Measurements from ENCODE around the gene REELD1.

REELD1 gene

DNA sequence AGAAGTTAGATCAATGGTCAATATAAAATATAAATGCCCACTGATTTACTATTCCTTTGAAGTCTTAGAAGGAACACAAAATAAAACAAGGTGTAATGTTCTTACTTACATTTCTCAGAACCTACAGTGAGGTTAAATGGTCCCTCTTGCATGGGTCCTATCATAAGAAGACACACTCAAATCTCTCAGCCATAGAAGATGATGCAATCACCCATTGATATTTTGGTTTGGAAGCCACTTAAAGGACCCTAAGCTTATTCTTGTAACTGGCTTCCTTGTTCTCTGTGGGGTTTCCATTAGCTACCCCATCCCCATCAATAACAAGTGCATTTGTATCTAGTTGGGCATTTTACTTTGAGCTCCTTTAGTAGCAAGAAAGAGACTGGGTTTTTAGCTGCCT, 15.1 kb downstream of the REELD1 start:
- no peak for DNase-seq

DNA sequence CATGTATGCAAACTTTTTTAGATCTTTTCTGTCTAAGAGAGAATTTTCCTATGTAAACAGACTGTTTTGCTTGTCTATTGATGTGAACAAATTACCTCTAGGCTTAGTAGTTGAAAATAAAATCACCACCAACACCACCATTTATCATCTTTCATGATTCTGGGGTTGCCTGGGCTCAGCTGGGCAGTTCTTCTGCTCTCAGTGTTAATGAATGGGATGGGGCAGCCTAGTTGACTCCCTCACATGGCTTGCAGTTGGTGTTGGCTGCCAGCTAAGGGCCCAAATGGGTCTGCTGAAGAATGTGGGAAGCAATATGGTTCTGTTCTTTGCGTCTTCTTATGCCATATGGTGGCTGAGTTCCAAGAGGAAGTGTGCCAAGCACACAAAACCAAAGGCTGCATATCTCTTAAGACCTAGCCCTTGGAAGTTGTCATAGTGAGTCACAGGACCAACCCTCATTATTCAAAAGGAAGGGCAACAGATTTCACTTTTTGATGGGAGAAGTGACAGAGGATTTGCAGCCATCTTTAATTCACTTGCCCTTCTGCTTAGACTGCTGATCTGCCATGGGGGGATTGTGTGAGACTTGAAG, 17.9 kb downstream of the REELD1 start:
- DNase-seq = no peak

DNA sequence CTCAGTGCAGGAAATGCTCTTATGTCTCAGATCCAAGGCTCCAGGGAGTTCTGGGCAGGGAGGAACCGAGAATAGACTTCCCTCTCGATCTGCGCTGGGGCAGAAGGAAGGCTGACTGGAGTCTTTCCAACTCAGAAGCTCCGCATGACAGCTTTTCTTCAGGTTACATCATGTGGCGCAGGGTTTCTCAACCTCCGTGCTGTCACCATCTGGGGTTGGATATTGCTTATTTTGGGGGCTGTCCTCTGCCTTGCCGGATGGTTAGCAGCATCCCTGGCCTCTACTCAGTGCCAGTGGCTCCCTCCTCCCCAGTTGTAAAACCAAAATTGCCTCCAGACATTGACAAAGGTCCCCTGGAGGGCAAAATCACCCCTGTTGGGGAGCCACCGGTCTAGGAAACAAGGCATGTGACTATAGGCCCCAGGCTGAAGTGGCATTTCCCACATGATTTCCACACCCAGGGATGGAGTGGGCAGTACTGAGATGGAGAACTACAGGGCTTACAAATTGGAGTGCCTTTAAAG, 21.4 kb downstream of the REELD1 start:
- no peak for DNase-seq

DNA sequence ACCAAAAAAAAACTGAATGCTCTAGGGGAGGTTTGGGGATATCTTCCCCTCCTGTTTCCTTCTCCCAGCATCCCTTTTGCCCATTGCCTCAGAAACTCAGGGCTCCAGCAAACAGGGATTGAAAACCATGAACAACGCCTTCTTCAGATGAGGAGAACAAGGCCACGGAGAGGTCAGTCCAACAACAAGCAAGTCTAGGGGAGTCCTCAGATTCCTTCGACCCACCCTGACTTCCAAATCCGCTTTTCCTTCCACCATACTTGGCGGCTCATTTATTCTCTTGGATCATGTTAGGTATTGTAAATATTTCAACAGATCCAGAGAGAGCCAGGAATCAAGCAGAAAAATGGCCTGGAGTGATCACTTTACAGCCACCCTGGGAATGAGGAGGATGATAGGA, 21.9 kb downstream of the REELD1 start:
- no peak for DNase-seq

DNA sequence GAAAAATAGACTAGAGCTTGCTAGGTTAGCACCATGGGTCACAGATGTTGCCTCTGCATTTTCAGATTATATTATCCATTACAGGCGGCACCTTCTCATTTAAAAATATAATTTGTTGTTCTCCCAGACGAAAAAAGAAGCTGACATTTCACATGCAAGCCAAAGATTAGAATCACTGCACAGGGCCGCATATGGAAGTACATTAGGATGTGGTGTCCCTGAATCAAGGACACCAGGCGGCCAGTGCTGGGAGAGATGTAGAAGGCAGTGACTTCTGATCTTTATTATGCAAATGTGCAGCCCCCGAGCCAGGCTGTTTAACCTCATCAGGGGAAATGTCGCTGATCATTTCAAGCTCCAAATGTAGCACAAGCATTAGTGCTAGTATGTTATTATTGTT, 22.8 kb downstream of the REELD1 start:
- no peak for DNase-seq

DNA sequence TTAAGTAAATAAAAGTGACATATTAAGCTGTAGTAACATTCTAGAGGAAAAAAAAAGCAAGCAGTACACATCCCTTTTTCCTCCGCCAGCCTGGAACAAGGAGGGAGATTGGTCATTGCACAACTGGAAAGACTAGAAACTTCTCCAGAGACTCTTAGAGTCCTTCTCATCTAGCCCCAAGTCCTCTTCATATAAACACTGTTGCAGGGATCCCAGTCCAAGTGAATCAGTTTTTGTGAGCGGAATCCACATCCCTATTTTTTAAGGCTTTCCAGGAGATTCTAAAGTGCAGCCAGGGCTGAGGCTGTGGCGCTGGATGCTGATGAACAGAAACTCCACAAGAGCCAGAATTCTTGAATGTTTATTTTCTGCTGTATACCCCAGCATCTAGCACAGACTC, 23.8 kb downstream of the REELD1 start:
- DNase-seq = no peak

DNA sequence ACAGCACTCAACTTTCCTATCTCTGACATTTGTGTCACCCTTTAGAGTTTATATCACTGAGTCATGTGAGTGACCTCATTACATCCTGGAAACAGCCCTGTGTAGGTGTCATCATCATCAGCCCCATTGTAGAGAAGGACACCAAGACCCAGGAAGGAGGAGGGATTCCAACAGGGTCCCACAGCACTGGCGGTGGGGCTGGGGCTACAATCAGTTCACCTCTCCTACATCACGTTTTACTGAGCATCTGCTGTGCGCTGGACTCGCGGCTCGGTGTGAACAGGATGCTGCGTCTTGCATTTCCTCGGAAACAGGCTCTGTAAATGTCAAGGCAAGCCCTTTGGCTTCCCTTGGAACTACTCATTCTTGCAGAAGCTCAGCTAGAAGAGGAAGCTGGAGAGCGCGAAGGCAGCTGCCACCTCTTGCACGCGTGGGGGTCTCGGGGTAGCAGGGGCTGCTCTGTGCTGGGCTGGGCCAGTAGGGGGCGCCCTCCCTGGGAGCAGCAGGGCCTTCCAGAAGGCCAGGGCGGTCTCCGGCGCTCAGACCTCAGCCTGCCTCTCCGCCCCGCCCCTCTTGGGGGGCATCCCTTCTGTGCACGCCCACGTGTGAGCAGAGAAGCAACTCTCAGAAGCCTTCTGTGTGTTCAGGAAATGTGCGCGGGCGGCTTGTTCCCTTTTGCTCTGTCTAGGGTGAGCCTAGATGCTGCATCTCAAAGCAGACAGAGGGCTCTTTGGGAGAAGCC, 29.0 kb downstream of the REELD1 start:
- peak; percentile 47 for DNase-seq

DNA sequence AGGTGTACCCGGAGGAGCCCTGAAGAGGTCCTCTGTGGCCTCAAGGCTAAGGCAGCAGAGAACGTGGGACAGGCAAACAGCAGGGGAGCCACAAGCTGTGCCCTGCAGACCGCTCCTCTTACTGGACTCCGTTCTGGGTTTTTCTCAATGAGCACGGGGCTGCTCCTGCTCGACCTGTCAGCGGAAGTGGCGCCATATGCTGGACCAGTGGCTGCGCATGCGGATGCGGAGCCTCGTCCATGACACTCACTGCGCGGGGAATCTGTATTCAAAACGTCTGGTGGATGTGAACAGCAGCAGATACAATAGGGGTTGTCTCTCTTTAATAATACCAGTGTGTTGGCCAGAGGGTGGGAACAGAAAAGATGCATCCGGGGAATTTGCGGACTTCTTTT, 29.5 kb downstream of the REELD1 start:
- DNase-seq = no peak

DNA sequence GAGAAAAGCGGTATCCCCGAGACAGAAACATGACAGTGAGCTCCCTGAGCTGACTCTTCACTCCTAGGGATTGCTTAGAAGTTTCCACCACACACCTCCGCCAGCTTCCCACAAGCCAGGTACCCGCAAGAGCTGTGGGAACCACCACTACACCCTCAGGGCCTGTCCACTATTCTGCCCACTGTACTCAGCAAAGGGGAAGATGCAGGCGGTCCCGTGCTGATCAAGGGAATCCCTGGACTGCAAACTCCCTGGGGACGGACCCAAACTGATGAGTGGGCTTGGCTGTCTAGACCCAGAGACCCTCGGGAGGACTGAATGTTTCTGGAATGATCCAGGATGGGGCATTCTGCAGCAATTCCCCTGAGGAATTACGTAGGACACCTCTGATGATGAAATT, 30.2 kb downstream of the REELD1 start:
- DNase-seq = no peak

DNA sequence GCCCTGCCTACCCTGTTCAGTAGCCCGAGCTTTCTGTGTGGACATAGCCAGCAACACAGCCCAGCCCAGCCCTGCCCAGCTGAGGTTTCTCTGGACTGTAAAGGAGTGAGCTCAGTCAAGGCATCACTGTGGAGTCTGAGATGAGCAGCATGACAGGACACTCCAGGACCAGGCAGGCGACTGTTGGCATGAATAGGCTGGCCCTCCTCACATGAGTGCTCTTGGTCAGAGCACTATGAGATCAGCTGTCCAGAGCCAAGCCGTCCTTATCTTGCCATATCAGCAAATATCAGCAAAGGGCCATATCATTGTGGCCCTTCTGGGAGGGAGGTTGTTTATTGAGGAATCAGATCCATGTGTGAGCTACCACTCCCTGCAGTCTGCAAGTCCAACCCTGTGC, 30.9 kb downstream of the REELD1 start:
- no peak for DNase-seq

DNA sequence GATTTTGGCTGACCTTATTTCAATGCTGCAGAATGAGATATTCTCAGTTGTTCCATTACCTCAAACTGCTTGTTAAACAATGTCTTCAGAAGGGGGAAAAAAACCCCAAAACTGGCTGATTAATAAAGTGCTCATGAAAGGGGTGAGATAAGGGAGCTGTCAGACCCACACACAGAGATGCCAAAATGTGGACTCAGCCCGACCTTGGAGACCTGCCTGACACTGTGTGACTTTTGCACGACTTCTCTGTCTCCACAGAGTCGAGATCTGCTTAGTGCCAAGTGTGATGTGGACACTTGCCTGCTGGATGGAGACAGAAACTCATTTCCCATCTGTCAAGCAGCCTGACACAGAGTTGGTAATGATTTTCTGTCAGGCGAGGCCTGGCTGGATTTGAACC, 31.5 kb downstream of the REELD1 start:
- DNase-seq = no peak

DNA sequence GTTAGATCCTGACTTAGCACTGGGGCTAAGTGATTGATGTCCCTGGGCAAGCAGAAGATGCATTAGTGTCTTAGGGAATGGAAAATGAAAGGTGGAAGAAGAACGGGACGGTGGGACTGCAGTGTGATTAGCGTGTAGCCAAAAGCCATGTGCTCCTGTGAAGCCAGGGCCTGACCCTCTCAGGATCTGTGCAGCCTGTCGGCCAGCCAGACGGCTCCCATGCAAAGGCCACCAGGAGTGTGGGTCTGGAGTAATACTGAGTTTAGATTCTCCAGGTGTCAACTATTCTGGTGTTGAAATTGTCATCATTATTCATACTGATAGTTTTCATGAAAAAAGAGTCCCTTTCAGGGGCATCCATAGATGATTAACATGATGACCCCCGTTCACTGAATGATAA, 32.0 kb downstream of the REELD1 start:
- no peak for DNase-seq

DNA sequence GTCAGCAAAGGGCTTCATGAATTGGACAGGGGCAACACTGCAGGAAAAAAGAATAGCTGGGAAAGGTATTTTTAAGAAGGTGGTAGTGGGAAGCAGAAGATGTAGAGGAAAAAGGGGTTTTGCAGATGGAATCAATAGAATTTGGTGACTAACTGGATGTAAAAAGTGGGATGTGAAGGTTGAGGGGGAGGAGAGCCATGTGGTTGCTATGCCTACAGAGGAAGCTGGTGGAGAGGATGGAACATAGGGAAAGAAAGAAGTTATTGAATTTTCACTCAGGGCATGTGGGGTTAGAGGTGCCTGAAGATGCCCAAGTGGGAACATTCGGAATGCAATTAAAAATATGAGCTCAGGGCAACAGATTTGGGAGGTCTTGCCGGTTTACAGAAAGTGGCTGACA, 33.0 kb downstream of the REELD1 start:
- DNase-seq = no peak

DNA sequence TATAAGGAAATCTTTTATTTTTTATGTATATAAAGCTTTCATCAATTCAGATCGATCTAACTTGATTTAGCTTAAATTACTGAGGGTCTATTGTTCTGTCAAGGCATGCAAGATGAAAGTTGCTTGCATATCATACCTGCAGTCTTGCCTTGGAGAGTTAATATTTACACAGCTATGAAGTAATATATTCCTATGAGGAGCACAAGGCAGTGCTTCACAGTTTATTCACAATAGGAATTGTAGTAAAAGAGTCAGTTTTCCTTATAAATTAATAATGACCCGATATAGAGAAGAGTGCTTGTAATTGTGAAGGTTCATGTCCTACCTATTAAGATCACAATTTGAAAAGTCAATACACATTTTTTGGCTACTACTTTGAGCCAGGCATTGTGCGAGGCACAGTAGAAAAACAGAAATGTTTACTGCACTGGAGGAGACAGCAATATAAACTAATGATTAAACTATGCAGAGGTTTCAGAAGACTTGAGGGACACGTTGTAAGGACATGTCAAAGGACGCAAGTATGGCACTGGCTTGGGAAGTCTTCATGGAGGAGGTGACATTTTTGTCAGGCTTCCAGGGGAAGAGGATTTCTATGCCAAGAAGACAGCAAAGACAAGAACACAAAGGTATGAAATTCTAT, 38.8 kb downstream of the REELD1 start:
- DNase-seq = no peak

DNA sequence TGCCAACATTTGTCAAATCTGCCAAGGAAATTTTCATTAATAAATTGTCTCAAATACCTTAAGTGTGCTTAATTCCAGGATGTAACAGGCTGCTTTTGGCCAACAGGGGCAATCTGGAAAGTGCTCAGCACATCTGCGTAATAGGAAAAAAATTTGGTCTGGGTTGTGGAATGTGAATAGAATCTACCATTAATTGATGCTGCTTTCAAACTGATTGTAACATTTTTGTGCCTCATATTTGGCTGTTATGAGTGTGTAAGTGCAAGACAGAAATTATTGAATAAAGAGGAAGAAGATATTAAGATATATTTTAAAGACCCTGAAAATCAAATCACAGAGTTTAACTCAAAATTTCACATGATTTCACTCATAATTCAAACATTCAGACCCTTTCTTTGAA, 41.1 kb downstream of the REELD1 start:
- no peak for DNase-seq

DNA sequence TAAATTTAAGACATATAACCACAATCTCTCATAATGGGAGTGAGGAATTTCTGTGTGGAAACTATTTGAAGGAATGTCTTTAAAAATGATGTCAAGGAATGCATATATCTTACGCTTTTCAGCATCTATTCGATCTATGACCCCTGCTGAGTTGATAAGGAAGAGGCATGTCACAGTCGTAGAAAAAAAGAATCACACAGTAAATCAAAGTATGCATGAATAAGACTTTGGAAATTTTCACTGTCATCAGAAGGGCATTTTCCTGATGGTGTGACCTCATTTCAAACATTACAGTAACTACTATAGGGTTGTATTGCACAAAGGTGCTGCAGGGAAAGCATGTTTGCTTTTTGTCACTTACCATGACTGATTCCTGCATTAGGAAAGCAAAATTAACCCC, 41.5 kb downstream of the REELD1 start:
- no peak for DNase-seq

DNA sequence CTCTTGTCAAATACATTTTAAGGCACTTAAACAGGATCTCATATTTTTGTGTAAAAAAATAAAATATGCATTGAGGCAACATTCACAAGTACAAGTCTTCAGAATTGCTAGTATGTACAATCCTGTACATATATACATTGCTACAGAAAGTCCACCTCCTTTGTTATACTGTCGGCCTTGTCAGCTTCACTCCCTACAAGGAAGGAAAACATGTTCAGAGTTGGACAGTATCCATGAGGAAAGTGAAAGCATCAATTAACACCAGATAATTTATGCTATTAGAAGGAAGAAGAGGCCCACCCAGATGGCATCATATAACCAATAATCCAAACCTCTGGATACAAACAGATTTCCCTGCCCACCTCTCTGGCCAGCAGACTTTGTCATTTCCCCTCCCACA, 42.0 kb downstream of the REELD1 start:
- no peak for DNase-seq

DNA sequence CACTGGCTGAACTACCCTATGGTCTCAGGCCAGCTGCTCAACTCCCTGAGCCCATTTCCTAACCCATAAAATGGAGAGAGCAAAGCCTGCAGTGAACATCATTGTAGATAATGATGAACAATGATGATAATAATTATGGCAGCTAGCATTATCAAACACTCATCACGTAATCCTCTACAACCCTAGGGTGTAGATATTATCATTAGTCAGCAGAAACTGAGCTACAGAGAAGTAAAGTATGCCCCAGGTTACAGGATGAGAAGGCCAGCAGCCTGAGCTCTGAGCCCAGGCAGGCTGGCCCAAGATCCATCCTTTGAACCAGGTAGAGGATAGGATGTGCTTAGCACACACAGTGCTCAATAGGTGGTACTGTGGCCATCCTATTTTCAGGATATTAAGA, 43.2 kb downstream of the REELD1 start:
- DNase-seq = no peak

DNA sequence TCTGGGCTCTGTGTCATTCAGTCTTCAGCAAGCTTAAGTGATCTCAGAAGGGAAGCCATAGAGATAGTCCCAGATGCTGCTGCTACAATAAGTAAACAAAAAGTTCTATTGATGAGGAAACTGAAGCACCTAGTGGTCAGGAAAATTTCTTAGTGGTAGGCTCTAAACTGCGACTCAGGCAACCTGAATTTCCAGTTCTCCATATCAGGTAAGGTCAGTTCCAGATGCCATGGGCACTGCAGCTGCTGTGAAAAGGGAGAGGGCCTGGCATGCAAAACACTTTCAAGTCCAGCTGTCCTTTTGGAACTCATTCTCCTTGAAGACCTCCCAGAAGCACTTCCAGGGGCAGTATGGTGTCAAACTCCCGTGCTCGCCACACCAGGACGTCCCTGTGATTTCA, 46.2 kb downstream of the REELD1 start:
- no peak for DNase-seq

DNA sequence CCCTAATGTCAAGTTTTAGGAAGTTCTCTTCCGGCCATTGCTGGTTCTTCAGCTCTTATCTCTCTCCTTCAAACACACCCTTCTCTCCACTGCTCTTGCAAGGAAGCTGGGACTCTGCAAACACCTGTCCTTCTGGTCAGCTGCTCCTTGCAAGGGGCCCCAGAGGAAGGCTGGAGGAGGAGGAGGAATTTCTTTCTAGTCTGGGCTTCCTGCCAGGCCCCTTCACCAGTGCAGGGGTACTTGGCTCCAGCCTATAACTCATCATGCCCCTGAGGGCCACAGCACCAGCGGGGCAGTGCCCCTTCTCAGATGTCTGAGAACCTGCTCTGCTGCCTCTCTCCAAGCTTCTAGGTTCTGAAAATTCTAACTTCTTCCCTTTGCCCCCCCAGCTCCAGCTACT, 46.7 kb downstream of the REELD1 start:
- DNase-seq = no peak

DNA sequence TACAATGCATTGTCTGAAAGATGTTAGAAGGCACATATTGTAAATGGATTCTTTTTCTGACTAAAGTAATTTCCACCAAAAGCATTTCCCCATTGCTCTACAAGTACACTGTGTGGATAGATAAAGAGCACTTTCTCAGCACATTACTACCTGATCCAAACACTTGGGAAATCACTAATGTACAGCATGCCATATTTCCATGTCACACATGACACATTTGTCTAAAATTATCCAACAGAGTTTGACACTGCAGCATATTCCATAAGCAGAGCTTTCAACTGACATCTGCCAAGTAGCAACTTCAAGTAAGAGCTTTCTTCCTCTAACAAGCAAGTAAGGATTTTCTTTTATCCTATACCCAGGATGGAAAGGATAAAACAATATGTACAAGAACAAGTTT, 49.5 kb downstream of the REELD1 start:
- DNase-seq = no peak

DNA sequence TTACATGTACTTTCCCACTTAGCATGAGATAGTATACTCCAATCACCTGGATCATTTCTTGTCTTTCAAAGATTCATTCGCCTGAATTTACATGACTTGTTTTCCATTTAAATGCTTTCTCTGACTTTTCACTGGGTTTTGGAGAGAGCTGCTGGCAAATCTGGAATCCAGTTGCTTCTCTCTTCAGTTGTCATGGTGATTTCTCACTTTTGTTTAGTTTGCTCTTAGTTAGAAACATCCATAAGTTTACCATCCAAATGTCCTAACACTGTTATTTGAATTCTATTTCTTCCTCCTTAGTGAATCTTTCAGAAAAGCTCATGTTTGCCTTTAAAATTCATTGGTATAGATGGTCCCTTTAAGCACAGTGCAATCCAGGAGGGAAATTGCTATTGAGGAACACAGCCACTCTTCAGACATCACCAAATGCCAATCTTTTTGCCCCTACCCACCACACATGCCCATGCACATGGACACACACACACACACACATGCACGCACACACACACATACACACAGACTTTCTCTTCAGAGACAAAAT, 51.7 kb downstream of the REELD1 start:
- DNase-seq = no peak

DNA sequence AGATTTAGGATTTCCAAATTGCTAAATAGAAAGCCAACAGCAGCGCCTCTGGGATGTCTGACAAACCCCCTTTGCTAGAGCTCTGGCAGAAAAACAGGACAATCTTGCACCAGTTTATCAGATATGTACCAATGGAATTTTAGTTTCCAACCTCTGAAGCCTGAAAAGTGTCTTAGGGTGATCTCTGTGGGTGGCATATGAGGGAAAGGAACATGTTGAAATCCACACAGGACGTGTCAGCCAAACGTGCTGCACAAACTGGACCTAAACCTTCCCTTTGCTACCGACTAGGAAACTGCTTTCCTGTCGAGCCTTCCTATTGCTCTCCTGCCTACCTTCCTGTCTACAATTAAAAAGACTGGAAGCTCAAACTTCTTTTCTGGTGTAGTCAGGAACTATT, 53.5 kb downstream of the REELD1 start:
- DNase-seq = no peak

DNA sequence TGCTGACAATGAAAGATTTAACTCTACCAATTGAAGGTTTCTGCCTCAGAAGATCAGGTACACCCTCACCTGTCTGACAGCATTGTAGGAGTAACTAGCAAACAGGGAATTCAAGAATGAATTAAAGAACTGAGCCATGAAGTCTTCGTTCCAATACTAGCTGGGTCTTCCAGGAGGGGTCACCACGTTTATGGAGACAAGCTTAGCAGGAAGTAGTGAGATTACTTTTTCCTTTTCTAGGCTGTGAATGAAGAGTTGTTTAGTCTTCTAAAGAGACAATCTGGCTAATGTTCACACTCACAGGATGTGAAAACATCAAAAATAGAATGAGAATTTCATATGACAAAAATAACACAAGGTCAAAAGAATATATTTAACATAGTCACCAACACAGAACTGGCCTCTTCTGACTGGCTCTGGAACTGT, 54.9 kb downstream of the REELD1 start:
- no peak for DNase-seq

Data from activated T-cell treated with anti-CD3 and anti-CD28 coated beads, Interleukin-2, amount 50 U/mL, for 1 hour (primary cell).